Measurements from ENCODE around the gene CNOT8.
"Not testable (repeated sequence)": the region's sequence is repeated elsewhere in the genome, so short reads cannot be mapped to it uniquely, and the experiment has no call there.

The CNOT8 gene

GRCh38 chr5:154858297-154858971 is at the start of gene CNOT8:
Gene CNOT8, plus strand, starts transcription at chr5:154858627. Its CDS starts 4,652 bp downstream, at chr5:154863279.
- peak; percentile 87 to 99 (median 98) for DNase-seq

- DNase-seq, result no peak
These were observed 47.2 kb upstream of the CNOT8 start for GRCh38 chr5:154811239-154811638.

GRCh38 chr5:154811653-154812465 is 46.6 kb upstream of the CNOT8 start:
- DNase-seq, result peak in 32 of 56 donors; percentile 2 to 66 (median 14)

- no peak for DNase-seq
These were observed 45.3 kb upstream of the CNOT8 start for GRCh38 chr5:154813158-154813557.

- DNase-seq, result no peak
These were observed 44.7 kb upstream of the CNOT8 start for GRCh38 chr5:154813736-154814135.

- DNase-seq, result no peak
These were observed 43.4 kb upstream of the CNOT8 start for GRCh38 chr5:154815025-154815424.

- DNase-seq, result no peak
These were observed 42.7 kb upstream of the CNOT8 start for GRCh38 chr5:154815684-154816247.

- no peak for DNase-seq
These were observed 41.4 kb upstream of the CNOT8 start for GRCh38 chr5:154816891-154817492.

- DNase-seq, result no peak
These were observed 40.6 kb upstream of the CNOT8 start for GRCh38 chr5:154817815-154818214.

- DNase-seq, result no peak
These were observed 39.8 kb upstream of the CNOT8 start for GRCh38 chr5:154818471-154819116.

GRCh38 chr5:154819546-154819945 is 38.9 kb upstream of the CNOT8 start:
- DNase-seq, result no peak

GRCh38 chr5:154820383-154820782 is 38.0 kb upstream of the CNOT8 start:
- DNase-seq, result no peak

- not testable (repeated sequence) for DNase-seq
These were observed 35.5 kb upstream of the CNOT8 start for GRCh38 chr5:154822896-154823295.

GRCh38 chr5:154823605-154824004 is 34.8 kb upstream of the CNOT8 start:
- DNase-seq, result no peak

GRCh38 chr5:154824070-154824469 is 34.4 kb upstream of the CNOT8 start:
- no peak for DNase-seq

GRCh38 chr5:154829181-154829588 is 29.2 kb upstream of the CNOT8 start:
- DNase-seq, result no peak

GRCh38 chr5:154829589-154830218 is 28.7 kb upstream of the CNOT8 start:
- no peak for DNase-seq

GRCh38 chr5:154830219-154830595 is 28.2 kb upstream of the CNOT8 start:
- no peak for DNase-seq

GRCh38 chr5:154830596-154830995 is 27.8 kb upstream of the CNOT8 start:
- DNase-seq, result no peak

GRCh38 chr5:154831451-154831850 is 27.0 kb upstream of the CNOT8 start:
- no peak for DNase-seq

- not testable (repeated sequence) for DNase-seq
These were observed 25.6 kb upstream of the CNOT8 start for GRCh38 chr5:154832804-154833203.

Measured in nucleus accumbens (tissue), 56 donors.